Aorta (tissue), 5 donors: ENCODE measurements around the gene CEP72. TPM values are rescaled to one million over a fixed set of nuclear protein-coding genes. Genes with fewer than 3 reads are reported as not detected.
"Not testable (repeated sequence)": the region's sequence is repeated elsewhere in the genome, so short reads cannot be mapped to it uniquely, and the experiment has no call there.

Experiments used
- ATAC-seq: fragments of 200-7000 bp; cut with Tn5 transposase; one replicate; pipeline ENCODE4 v1.9.1; 2022; ENCODE audit warnings: moderate library complexity; ENCODE audit not compliant: low FRiP score
- DNase-seq, 2 donors: peaks; one replicate each; pipeline ENCODE4 v3.0.0-alpha.2; 2020
- H3K27ac ChIP-seq, 2 donors: one replicate each; pipeline ENCODE4 v1.5.1; 2013; ENCODE audit warnings: low read length in 2 of 2, mild to moderate bottlenecking in 2 of 2, moderate library complexity in 2 of 2, control low read depth in 1 of 2, inconsistent platforms in 1 of 2, low read depth in 1 of 2
- H3K27me3 ChIP-seq, 2 donors: one replicate each; pipeline ENCODE4 v1.6.1; 2013; ENCODE audit warnings: control low read depth in 1 of 2, low read length in 1 of 2, mild to moderate bottlenecking in 1 of 2, moderate library complexity in 1 of 2; ENCODE audit not compliant: insufficient read depth in 2 of 2, control insufficient read depth in 1 of 2
- H3K36me3 ChIP-seq, 2 donors: one replicate each; pipeline ENCODE4 v1.6.1; 2013; ENCODE audit warnings: control low read depth in 1 of 2, low read length in 1 of 2, mild to moderate bottlenecking in 1 of 2; ENCODE audit not compliant: insufficient read depth in 2 of 2, control insufficient read depth in 1 of 2
- H3K4me1 ChIP-seq, 2 donors: one replicate each; pipeline ENCODE4 v1.6.1; 2013; ENCODE audit warnings: low read length in 2 of 2, control low read depth in 1 of 2, mild to moderate bottlenecking in 1 of 2, moderate library complexity in 1 of 2; ENCODE audit not compliant: insufficient read depth in 2 of 2, control insufficient read depth in 1 of 2
- H3K4me3 ChIP-seq, 2 donors: one replicate each; pipeline ENCODE4 v1.5.1; 2013; ENCODE audit warnings: low read length in 2 of 2, control low read depth in 1 of 2, mild to moderate bottlenecking in 1 of 2
- H3K9me3 ChIP-seq: one replicate; pipeline ENCODE4 v1.6.1; 2013; ENCODE audit warnings: mild to moderate bottlenecking, low read length; ENCODE audit not compliant: control insufficient read depth
- WGBS, 2 donors: extraction: QIAGEN DNeasy Blood & Tissue Kit; methylation state at CpG; one replicate each; pipeline ENCODE4 v1.1.7; 2013; 5-methylcytosine and 5-hydroxymethylcytosine counted together
- intact Hi-C, 2 donors: fragments of 100-400 bp; cut with DNase I; formaldehyde crosslinking; loops; one replicate each; pipeline versions ENCODE4 v1.14.2 to v1.15.0; 2022
- polyA plus RNA-seq, 2 donors: library from polyadenylated mRNA; stranded (reverse); fragments of 200-250 nt; gene quantifications; one replicate each; pipeline ENCODE4 v1.2.3, GENCODE V29; 2013
- total RNA-seq, 2 donors: library from RNA; stranded (reverse); fragmentation: NEBNext Ultra II Directional; extraction: Animal tissue kit (Norgen Biotek cat#: 25700); gene quantifications; one replicate each; pipeline ENCODE4 v1.2.1, GENCODE V29; 2021
- donor health status: healthy with polysubstance abuse.
- donor health status: Bipolar disorder and iron deficiency.
- donor health status: DM: no; HTN: no; CAD: no.
- donor health status: DM: no; HTN: no; CAD: no.
- donor health status: DM: yes; HTN: yes; CAD: no.

Gene CEP72
- total and polyA plus RNA-seq, 4 donors, result 0.82 to 6.5 (median 2.2) TPM; not detected in 1

- no peak for DNase-seq
These were observed 41.7 kb upstream of the CEP72 start for GRCh38 chr5:570446-570845.

GRCh38 chr5:570886-571285 lies 41.3 kb upstream of the CEP72 start:
- no peak for ATAC-seq
- H3K4me1 ChIP-seq, result no peaks in the 10 kb centered on the region
- no peak for DNase-seq
- no peaks in the 10 kb centered on the region for H3K27me3 ChIP-seq
- intact Hi-C loops, result no loop called here
- no peaks in the 10 kb centered on the region for H3K36me3 ChIP-seq
- no peak overlapping the region for H3K27ac ChIP-seq
- H3K4me3 ChIP-seq, result no peak overlapping the region
- 77 to 84% methylated on average over 8 of the region's 8 CpGs for WGBS, 2 donors
- H3K9me3 ChIP-seq, result peaks cover 9% of the 10 kb centered on the region

More at GRCh38 chr5:570446-570845, 41.7 kb upstream of the CEP72 start:
- Histone ChIP-seq H3K27me3 (no peaks in the 10 kb centered on the region), H3K27ac (no peak overlapping the region), H3K4me1 (no peaks in the 10 kb centered on the region), H3K4me3 (no peak overlapping the region), H3K9me3 (peaks cover 6% of the 10 kb centered on the region), H3K36me3 (no peaks in the 10 kb centered on the region)
- 90 to 91% methylated on average over 17 of the region's 17 CpGs for WGBS, 2 donors
- intact Hi-C loops, result no loop called here
- ATAC-seq, result no peak

DNA sequence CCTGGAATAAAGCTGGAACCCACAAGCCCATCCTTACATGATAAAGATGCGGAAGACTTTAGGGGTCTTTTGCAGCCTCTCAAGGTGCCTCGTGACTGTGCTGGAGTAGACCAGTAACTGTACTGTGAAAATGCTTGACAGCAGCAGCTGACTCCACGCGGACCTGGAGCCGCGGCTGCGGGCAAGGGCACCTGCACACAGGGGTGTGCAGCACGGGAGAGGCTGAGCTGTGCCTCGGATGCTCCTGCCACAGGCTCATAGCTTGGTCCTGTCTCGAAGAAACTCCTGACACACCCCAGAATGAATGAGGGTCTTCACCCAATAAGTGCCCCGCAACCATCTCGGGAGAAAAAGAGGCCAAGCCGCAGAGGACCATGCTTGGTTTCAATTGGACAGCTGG lies 40.3 kb upstream of the CEP72 start:
- Histone ChIP-seq H3K27me3 (no peaks in the 10 kb centered on the region), H3K4me1 (no peaks in the 10 kb centered on the region), H3K9me3 (peaks cover 9% of the 10 kb centered on the region), H3K4me3 (no peak overlapping the region), H3K27ac (no peak overlapping the region), H3K36me3 (no peaks in the 10 kb centered on the region)
- no peak for DNase-seq
- intact Hi-C loops, result no loop called here
- no peak for ATAC-seq
- 88 to 91% methylated on average over 13 of the region's 13 CpGs for WGBS, 2 donors

GRCh38 chr5:572398-573019 lies 39.6 kb upstream of the CEP72 start:
- intact Hi-C loops, result no loop called here
- H3K9me3 ChIP-seq, result peaks cover 9% of the 10 kb centered on the region
- H3K4me1 ChIP-seq, result no peaks in the 10 kb centered on the region
- no peak overlapping the region for H3K27ac ChIP-seq
- DNase-seq, result no peak
- no peak for ATAC-seq
- H3K36me3 ChIP-seq, result no peaks in the 10 kb centered on the region
- WGBS, 2 donors, result 63 to 67% methylated on average over 14 of the region's 14 CpGs
- no peaks in the 10 kb centered on the region for H3K27me3 ChIP-seq
- no peak overlapping the region for H3K4me3 ChIP-seq

DNA sequence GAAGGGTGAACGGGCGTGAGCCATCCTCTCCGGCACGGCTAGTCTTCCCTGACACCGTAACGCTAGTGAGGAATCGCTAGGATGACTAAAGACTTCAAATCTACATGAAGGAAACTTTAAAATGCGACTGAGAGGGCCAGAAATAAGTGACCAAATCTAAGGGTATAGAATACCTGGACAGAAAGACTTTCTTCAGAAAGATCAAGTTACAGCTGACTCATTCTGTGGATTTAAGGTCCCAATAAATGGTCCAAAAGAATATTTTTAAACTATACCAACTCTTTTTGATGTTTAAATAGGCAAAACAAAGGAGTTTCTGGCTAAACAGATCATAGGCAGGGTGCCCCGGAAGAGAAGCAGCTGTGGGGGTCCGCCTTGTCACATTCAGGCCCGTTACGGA lies 38.9 kb upstream of the CEP72 start:
- Histone ChIP-seq H3K27ac (no peak overlapping the region), H3K4me3 (no peak overlapping the region), H3K27me3 (no peaks in the 10 kb centered on the region), H3K36me3 (no peaks in the 10 kb centered on the region), H3K9me3 (peaks cover 9% of the 10 kb centered on the region), H3K4me1 (no peaks in the 10 kb centered on the region)
- WGBS, 2 donors, result 86 to 90% methylated on average over 12 of the region's 12 CpGs
- no peak for ATAC-seq
- intact Hi-C loops, result no loop called here
- no peak for DNase-seq

DNA sequence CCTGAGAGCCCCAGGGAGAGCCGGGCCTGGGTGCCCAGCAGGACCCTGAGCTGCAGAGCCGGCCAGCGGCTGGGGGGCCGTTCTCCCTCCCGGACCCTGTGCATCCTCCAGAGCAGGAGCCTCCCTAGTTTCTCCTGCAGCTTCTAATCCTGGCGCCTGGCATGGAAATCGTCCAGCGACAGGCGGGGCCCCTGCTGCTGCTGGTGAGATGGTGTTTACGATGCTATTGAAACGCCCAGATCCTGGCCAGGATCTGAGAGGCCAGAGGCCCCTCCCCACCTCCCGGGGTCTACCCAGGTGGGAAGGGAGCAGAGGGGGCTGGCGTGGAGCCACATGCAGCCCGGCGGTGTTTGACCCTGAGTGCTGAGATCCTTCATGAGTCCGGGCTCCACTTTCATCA lies 38.2 kb upstream of the CEP72 start:
- intact Hi-C loops, result no loop called here
- 38 to 40% methylated on average over 16 of the region's 16 CpGs for WGBS, 2 donors
- no peak for DNase-seq

DNA sequence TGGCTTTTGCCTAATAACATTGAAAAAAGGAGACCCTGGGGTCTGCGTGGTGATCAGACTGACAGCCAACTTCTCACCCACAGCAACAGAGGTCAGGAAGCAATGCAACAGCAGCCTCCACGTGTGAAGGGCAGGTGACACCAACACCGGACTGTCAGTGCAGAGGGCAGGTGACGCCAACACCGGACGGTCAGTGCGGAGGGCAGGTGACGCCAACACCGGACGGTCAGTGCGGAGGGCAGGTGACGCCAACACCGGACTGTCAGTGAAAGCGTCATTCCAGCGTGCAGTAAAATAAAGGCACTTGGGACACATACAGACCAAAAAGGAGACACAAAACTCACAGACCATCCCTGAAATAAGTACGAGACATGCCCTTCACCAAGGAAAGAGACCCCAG lies 37.2 kb upstream of the CEP72 start:
- WGBS, 2 donors, result 87 to 89% methylated on average over 16 of the region's 16 CpGs
- H3K4me1 ChIP-seq, result no peaks in the 10 kb centered on the region
- no peak for ATAC-seq
- H3K36me3 ChIP-seq, result no peaks in the 10 kb centered on the region
- intact Hi-C loops, result no loop called here
- H3K9me3 ChIP-seq, result peaks cover 9% of the 10 kb centered on the region
- no peaks in the 10 kb centered on the region for H3K27me3 ChIP-seq
- no peak overlapping the region for H3K4me3 ChIP-seq
- DNase-seq, result no peak
- H3K27ac ChIP-seq, result no peak overlapping the region

More for the DNA sequence above, 38.2 kb upstream of the CEP72 start:
- Histone ChIP-seq H3K27ac (no peak overlapping the region), H3K4me1 (no peaks in the 10 kb centered on the region), H3K27me3 (no peaks in the 10 kb centered on the region), H3K9me3 (peaks cover 9% of the 10 kb centered on the region), H3K36me3 (no peaks in the 10 kb centered on the region), H3K4me3 (no peak overlapping the region)
- no peak for ATAC-seq

DNA sequence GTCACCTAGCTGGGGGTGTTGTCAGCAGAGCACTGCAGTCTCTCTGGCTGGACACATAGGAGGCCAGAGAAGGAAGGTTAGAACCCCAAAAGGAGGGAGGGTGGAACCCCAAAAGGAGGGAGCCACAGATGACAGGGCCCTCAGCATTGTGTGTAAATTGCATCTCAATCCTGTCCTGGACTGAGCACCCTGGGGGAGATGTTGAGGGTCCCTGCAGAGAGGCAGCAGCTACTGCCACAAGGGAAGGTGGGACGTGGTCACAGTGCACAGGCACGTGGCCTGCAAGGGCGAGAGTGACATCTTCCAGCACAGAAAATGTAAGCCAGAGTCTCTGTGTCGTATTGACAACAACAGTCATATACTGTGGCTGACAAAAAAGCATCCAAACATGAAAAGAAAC lies 36.5 kb upstream of the CEP72 start:
- Histone ChIP-seq H3K4me3 (no peak overlapping the region), H3K4me1 (no peaks in the 10 kb centered on the region), H3K27me3 (no peaks in the 10 kb centered on the region), H3K36me3 (no peaks in the 10 kb centered on the region), H3K9me3 (peaks cover 9% of the 10 kb centered on the region), H3K27ac (no peak overlapping the region)
- 65 to 73% methylated on average over 4 of the region's 4 CpGs for WGBS, 2 donors
- DNase-seq (no peak), ATAC-seq (no peak)
- intact Hi-C loops, result no loop called here

- H3K9me3 ChIP-seq, ATAC-seq, H3K27me3 ChIP-seq, H3K4me1 ChIP-seq, H3K4me3 ChIP-seq, H3K27ac ChIP-seq, DNase-seq, H3K36me3 ChIP-seq, intact Hi-C loops: not testable (repeated sequence)
- WGBS, 2 donors, result 94 to 95% methylated on average over 2 of the region's 2 CpGs
These were observed 34.9 kb upstream of the CEP72 start for GRCh38 chr5:577214-577613.
